BLaER1 (cell line): ENCODE results near the gene FLNB.

ENCODE experiments used
- H3K27ac ChIP-seq: shearing (Covaris generic); formaldehyde crosslinking; 2 replicates; pipeline ENCODE4 v1.8.1; 2022
- H3K27me3 ChIP-seq: shearing (Covaris generic); formaldehyde crosslinking; 2 replicates; pipeline ENCODE4 v1.8.1; 2022
- H3K36me3 ChIP-seq: shearing (Covaris generic); formaldehyde crosslinking; 2 replicates; pipeline ENCODE4 v1.8.1; 2022
- H3K4me1 ChIP-seq: shearing (Covaris generic); formaldehyde crosslinking; 2 replicates; pipeline ENCODE4 v1.8.1; 2022
- H3K4me2 ChIP-seq: shearing (Covaris generic); formaldehyde crosslinking; 2 replicates; pipeline ENCODE4 v1.8.1; 2022
- H3K4me3 ChIP-seq: shearing (Covaris generic); formaldehyde crosslinking; 2 replicates; pipeline ENCODE4 v1.8.1; 2022
- H3K9ac ChIP-seq: shearing (Covaris generic); formaldehyde crosslinking; 2 replicates; pipeline ENCODE4 v1.8.1; 2022
- H3K9me3 ChIP-seq: shearing (Covaris generic); formaldehyde crosslinking; 2 replicates; pipeline ENCODE4 v1.8.1; 2022
- H4K20me1 ChIP-seq: shearing (Covaris generic); formaldehyde crosslinking; 2 replicates; pipeline ENCODE4 v1.8.1; 2022
- Cebpa-rat ChIP-seq: shearing (Covaris generic); IDR thresholded peaks from 2 replicates; pipeline ENCODE4 v1.8.1; 2022

Gene FLNB

DNA sequence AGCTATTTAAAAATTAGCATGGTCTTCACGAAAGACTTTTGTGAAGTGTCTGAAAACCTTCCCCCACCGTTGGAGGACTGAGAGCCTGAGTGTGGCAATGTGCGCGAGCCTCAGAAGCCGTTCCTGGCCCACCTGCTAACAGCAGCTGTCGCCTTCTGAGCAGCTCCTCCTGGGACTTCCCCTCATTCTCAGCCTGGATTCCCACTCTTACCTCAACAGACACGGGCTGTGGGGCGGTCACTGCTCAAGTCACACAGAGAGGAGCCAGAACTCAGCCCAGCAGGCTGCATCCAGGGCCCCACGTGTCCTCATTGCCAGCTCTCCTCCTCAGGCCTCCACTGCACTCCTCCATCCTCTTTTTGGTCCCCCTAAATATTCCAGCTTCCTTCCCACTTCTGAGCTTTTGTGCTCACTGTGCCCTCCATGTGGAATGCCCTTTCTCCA, 194.7 kb downstream of the FLNB start:
- H3K9ac ChIP-seq = no peak overlapping the region
- H3K27ac ChIP-seq = peak overlapping the region; percentile 21; the same call in 1 of the 2 replicates
- no peaks in the 10 kb centered on the region for H3K27me3 ChIP-seq
- H4K20me1 ChIP-seq = no peaks in the 10 kb centered on the region
- H3K9me3 ChIP-seq = 0 out of 2 replicates have a peak, but pooled peaks cover 5% of the 10 kb centered on the region
- peaks cover 41% of the 10 kb centered on the region for H3K4me1 ChIP-seq
- no peaks in the 10 kb centered on the region for H3K36me3 ChIP-seq
- peak overlapping the region; percentile 64 for H3K4me2 ChIP-seq
- no peak overlapping the region for H3K4me3 ChIP-seq
- TF ChIP-seq Cebpa-rat = no peak

DNA sequence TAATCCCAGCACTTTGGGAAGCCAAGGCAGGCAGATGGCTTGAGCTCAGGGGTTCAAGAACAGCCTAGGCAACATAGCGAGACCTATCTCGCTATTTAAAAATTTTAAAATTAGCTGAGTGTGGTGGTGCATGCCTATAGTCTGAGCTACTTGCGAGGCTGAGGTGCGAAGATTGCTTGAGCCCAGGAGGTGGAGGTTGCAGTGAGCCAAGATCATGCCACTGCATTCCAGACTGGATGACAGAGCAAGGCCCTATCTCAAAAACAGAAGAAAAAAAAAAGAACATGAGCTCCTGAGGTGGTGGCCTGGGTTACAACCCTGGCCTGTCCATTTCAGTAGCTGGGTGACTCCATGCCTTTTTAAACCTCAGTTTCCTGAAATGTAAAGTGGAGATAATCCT, 195.3 kb downstream of the FLNB start:
- Histone ChIP-seq H3K36me3 (no peaks in the 10 kb centered on the region), H3K4me2 (peak overlapping the region; percentile 64), H4K20me1 (no peaks in the 10 kb centered on the region), H3K9ac (no peak overlapping the region), H3K27me3 (no peaks in the 10 kb centered on the region), H3K27ac (no peak overlapping the region), H3K9me3 (0 out of 2 replicates have a peak, but pooled peaks cover 5% of the 10 kb centered on the region), H3K4me1 (peaks cover 36% of the 10 kb centered on the region), H3K4me3 (no peak overlapping the region)
- no peak for TF ChIP-seq Cebpa-rat

DNA sequence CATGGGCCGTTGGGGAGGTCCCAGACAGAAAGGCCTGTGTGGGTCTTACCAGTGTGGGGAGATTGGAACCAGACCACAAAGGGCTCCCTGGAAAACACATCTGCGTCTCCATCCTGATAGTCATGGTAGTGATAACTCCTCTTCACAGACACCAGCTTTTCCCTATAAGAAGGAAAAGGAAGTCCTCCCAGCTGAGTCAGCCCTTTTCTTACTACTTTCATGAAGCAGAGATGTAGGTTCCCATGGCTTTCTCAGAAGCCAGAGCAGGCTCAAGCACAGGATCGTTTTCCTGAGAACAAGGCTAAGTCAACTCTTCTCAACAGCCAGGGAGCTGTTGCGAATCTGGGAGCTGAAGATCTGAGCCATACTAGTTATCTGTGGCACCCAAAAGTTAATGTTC, 196.5 kb downstream of the FLNB start:
- H3K4me3 ChIP-seq = no peak overlapping the region
- H3K9me3 ChIP-seq = 0 out of 2 replicates have a peak, but pooled peaks cover 5% of the 10 kb centered on the region
- no peak overlapping the region for H3K4me2 ChIP-seq
- H4K20me1 ChIP-seq = no peaks in the 10 kb centered on the region
- TF ChIP-seq Cebpa-rat = no peak
- H3K4me1 ChIP-seq = peaks cover 36% of the 10 kb centered on the region
- no peak overlapping the region for H3K27ac ChIP-seq
- H3K27me3 ChIP-seq = no peaks in the 10 kb centered on the region
- no peak overlapping the region for H3K9ac ChIP-seq
- H3K36me3 ChIP-seq = no peaks in the 10 kb centered on the region

DNA sequence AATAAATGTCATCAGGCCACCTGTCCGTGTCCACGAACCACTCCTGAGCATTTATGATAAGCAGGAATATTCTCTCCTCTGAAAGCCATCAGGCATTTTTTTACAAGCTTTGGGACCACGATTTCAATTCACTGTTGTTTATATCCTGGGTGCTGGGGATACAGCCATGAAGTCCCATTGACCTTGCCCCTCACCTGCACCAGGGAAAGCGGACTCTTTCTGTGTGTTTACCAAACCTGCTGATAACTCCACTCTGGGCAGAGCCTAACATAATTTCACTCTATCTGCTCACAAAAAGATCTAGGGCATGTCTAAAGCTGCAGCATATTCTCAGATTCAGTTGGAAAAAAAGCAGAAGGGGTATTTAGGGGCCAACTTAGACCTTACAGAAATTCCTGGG, 197.8 kb downstream of the FLNB start:
- H4K20me1 ChIP-seq = no peaks in the 10 kb centered on the region
- H3K27ac ChIP-seq = no peak overlapping the region
- H3K4me1 ChIP-seq = peaks cover 24% of the 10 kb centered on the region
- no peak overlapping the region for H3K9ac ChIP-seq
- TF ChIP-seq Cebpa-rat = no peak
- no peak overlapping the region for H3K4me2 ChIP-seq
- 0 out of 2 replicates have a peak, but pooled peaks cover 5% of the 10 kb centered on the region for H3K9me3 ChIP-seq
- H3K27me3 ChIP-seq = no peaks in the 10 kb centered on the region
- no peaks in the 10 kb centered on the region for H3K36me3 ChIP-seq
- H3K4me3 ChIP-seq = no peak overlapping the region

DNA sequence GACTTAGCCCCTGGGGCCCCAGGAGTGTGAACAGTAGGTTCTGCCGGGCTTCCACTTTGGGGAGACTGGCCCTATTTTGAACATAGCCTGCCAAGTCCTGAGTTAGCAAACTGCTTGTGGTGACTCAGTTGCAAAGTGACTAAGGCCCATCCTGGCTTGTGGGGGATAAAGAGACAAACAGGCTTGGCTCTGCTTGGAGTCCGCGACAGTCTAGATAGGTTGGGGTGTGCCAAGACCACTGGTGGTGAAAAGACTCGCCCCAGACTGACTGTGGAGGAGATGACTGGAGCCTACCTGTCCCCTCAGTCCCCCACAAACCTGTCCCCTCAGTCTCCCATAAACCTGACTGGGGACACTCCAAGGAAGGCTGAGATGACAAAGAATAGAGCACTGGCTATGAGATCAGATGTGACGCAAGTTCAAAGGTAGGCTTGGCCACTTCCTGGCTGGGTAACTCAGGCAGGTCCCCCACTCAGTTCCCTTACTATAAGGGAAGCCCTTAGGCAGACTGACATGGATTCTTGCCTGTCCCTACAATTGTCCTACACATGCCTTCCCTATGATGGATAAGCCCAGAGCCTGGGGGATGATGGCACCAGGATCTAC, 198.3 kb downstream of the FLNB start:
- no peaks in the 10 kb centered on the region for H3K36me3 ChIP-seq
- H3K9ac ChIP-seq = no peak overlapping the region

DNA sequence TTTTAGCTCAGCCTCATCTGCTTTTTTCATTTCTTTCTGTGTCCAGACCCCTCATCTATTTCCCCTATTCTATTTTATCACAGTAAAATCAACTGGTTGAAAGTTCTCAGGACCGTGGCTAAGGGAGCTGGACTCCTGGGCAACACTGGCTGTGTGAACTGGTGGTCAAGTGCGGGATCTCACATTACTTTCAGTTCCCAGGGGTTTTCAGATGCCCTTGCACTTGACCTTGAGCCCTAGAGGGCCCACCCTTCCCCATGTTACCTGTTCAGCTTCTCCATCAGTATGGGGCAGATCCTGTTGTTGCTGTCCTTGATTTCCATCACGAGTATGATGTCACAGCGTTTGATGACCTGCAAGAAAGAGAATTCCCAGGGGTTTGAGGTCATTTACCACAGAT, 199.7 kb downstream of the FLNB start:
- H3K27me3 ChIP-seq = no peaks in the 10 kb centered on the region
- no peaks in the 10 kb centered on the region for H4K20me1 ChIP-seq
- H3K4me2 ChIP-seq = no peak overlapping the region
- peaks cover 7% of the 10 kb centered on the region for H3K4me1 ChIP-seq
- no peak overlapping the region for H3K27ac ChIP-seq
- no peaks in the 10 kb centered on the region for H3K36me3 ChIP-seq
- no peak overlapping the region for H3K9ac ChIP-seq
- no peak overlapping the region for H3K4me3 ChIP-seq
- no peak for TF ChIP-seq Cebpa-rat
- no peaks in the 10 kb centered on the region for H3K9me3 ChIP-seq

More for the DNA sequence above, 198.3 kb downstream of the FLNB start:
- H3K4me1 ChIP-seq = peaks cover 19% of the 10 kb centered on the region
- H3K4me3 ChIP-seq = no peak overlapping the region
- no peak overlapping the region for H3K4me2 ChIP-seq
- no peaks in the 10 kb centered on the region for H4K20me1 ChIP-seq
- H3K27me3 ChIP-seq = no peaks in the 10 kb centered on the region
- H3K9me3 ChIP-seq = 0 out of 2 replicates have a peak, but pooled peaks cover 5% of the 10 kb centered on the region
- no peak for TF ChIP-seq Cebpa-rat
- no peak overlapping the region for H3K27ac ChIP-seq

DNA sequence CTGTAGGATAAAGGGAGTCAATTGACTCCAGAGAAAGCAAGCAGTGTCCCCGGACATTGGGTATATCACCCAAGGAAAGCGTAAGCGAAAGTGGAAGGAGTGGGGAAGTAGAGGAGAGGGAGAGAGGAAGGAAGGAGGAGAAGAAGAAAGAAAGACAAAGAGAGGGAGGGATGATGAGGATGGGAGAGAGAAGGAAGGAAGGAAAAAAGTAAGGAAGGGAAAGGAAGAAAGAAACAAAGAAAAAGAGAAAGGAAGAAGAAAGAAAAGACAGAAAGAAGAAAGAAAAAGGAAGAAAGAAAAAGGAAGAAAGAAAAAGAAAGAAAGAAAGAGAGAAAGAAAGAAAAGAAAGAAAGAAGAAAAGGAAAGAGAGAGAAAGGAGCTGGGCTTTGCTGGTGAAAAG, 201.7 kb downstream of the FLNB start:
- H3K9me3 ChIP-seq = no peaks in the 10 kb centered on the region

DNA sequence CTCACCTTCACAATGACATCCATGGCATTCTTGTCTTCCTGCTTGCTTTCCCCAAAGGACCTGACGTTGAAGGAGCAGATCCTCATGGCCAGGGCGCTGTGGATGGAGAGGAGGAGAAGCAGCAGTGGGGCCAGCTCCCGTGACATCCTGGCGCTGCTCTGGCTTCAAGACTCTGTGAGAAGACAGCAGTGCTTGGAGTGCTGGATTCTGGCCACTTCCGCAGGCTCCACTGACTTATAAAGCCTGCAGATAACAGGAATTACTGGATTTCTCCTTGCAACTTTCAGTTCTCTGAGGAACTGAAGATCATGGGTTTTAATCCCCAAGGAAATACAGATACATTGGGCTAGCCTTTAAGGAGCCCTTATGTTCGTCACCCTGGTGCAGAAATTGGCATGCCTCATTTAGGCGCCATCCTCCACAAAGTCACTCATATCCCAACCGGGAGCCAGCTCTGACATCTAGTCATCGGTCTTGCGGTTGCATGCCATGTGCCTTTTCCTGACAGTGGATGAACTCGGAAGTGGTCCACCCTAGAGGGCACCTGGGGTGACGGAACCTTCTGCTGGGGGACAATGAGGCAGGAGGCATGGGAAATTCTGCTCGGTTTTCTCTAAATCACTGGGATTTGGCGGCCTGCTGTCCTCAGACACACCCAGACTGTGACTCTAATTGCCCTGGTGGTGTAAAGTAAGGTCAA, 202.7 kb downstream of the FLNB start, which contains the start of gene DNASE1L3:
Gene DNASE1L3, minus strand, starts transcription at position 212 of the 700 bp plus-strand sequence. Its CDS starts 66 bp downstream, at position 146.
- no peaks in the 10 kb centered on the region for H4K20me1 ChIP-seq
- no peak for TF ChIP-seq Cebpa-rat
- no peaks in the 10 kb centered on the region for H3K36me3 ChIP-seq
- no peaks in the 10 kb centered on the region for H3K27me3 ChIP-seq
- H3K4me3 ChIP-seq = no peak within 1 kb of the TSS
- peaks cover 20% of the 10 kb centered on the region for H3K4me1 ChIP-seq
- H3K9ac ChIP-seq = no peak within 1 kb of the TSS
- no peaks in the 10 kb centered on the region for H3K9me3 ChIP-seq
- H3K4me2 ChIP-seq = no peak within 1 kb of the TSS
- H3K27ac ChIP-seq = no peak within 1 kb of the TSS

More for the DNA sequence above, 201.7 kb downstream of the FLNB start:
- no peak overlapping the region for H3K4me2 ChIP-seq
- TF ChIP-seq Cebpa-rat = no peak
- H3K27ac ChIP-seq = no peak overlapping the region
- no peaks in the 10 kb centered on the region for H3K36me3 ChIP-seq
- no peaks in the 10 kb centered on the region for H4K20me1 ChIP-seq
- no peaks in the 10 kb centered on the region for H3K27me3 ChIP-seq
- H3K4me3 ChIP-seq = no peak overlapping the region
- peaks cover 11% of the 10 kb centered on the region for H3K4me1 ChIP-seq
- no peak overlapping the region for H3K9ac ChIP-seq

DNA sequence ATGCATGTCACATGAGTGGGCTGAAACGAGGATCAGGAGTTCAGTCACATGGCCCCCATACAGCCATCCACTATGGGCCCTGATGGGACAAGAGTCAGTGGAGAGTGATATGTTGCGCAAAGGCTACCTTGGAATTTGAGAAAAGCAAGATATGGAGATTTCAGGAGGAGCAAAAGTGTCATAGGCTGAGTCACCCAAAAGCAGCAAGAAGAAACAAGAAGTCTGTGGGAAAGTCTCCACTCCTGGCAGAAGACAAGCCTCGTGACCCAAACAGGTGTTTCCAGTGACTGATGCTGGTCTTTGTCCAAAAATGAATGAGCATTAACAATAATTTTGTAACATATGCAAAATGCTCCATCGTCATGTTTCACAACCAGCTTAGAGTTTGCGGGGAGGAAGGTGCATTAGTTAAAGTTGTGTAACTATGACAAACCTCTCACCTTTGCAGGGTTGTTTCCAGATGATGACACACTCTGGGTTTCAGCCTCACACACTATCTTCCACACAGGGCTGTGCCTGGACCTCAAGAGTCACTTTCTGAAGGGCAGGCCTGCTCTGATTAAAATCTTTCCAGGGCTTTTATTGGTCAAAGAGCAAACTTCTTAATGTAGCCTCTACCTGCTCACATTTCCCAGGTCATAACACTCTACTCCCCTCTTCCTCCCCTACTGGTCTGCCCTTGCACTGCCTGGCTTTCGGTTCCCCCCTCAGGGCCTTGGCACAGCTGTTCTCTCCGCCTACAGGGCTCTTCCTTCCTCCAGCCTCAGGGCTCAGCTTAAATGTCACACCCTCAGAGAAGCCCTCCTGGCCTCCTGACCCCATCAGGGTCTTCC, 206.5 kb downstream of the FLNB start:
- no peaks in the 10 kb centered on the region for H3K9me3 ChIP-seq
- no peaks in the 10 kb centered on the region for H3K27me3 ChIP-seq
- H4K20me1 ChIP-seq = no peaks in the 10 kb centered on the region
- TF ChIP-seq Cebpa-rat = no peak
- no peaks in the 10 kb centered on the region for H3K36me3 ChIP-seq
- peak overlapping the region; percentile 47 for H3K4me2 ChIP-seq
- peaks cover 31% of the 10 kb centered on the region for H3K4me1 ChIP-seq
- no peak overlapping the region for H3K9ac ChIP-seq
- no peak overlapping the region for H3K4me3 ChIP-seq
- no peak overlapping the region for H3K27ac ChIP-seq
